GM21529 (cell line): Measurements from ENCODE around the gene CARD9.
A peak's percentile ranks its signal among the peaks of the same experiment; 100 is the strongest.
"Not testable (repeated sequence)": the region's sequence is repeated elsewhere in the genome, so short reads cannot be mapped to it uniquely, and the experiment has no call there.

Experiments used
- ATAC-seq: cut with Tn5 transposase; IDR thresholded peaks from one replicate; pipeline ENCODE4 v1.9.1; 2021; ENCODE audit not compliant: unreplicated experiment

The CARD9 gene

GRCh38 chr9:136364942-136365774 is 8.3 kb downstream of the CARD9 start:
- ATAC-seq = no peak

- no peak for ATAC-seq
These were observed 9.3 kb downstream of the CARD9 start for GRCh38 chr9:136363949-136364748.

- peak; percentile 83 for ATAC-seq
These were observed 10.1 kb downstream of the CARD9 start, which contains the start of gene DNLZ for GRCh38 chr9:136363106-136363948. TSS of gene DNLZ (minus strand) at chr9:136363744. CDS start at chr9:136363714, 30 bp downstream.

GRCh38 chr9:136362450-136362784 is 11.1 kb downstream of the CARD9 start:
- ATAC-seq = no peak

GRCh38 chr9:136361754-136362449 is 11.6 kb downstream of the CARD9 start:
- no peak for ATAC-seq

GRCh38 chr9:136361047-136361753 is 12.3 kb downstream of the CARD9 start:
- no peak for ATAC-seq

GRCh38 chr9:136359774-136360718 is 13.4 kb downstream of the CARD9 start:
- ATAC-seq = no peak

- ATAC-seq = no peak
These were observed 14.6 kb downstream of the CARD9 start for GRCh38 chr9:136358888-136359287.

GRCh38 chr9:136358016-136358415 is 15.5 kb downstream of the CARD9 start:
- no peak for ATAC-seq

GRCh38 chr9:136357202-136357725 is 16.2 kb downstream of the CARD9 start:
- ATAC-seq = no peak

GRCh38 chr9:136355616-136356557 is 17.6 kb downstream of the CARD9 start:
- ATAC-seq = no peak

GRCh38 chr9:136354592-136355085 is 18.8 kb downstream of the CARD9 start:
- no peak for ATAC-seq

GRCh38 chr9:136353757-136354488 is 19.5 kb downstream of the CARD9 start:
- ATAC-seq = no peak

- ATAC-seq = no peak
These were observed 20.4 kb downstream of the CARD9 start for GRCh38 chr9:136353088-136353487.

GRCh38 chr9:136352682-136353081 is 20.8 kb downstream of the CARD9 start:
- no peak for ATAC-seq

- ATAC-seq = not testable (repeated sequence)
These were observed 21.6 kb downstream of the CARD9 start for GRCh38 chr9:136351868-136352267.
